Measurements from ENCODE around the gene RIOK1.

The RIOK1 gene

DNA sequence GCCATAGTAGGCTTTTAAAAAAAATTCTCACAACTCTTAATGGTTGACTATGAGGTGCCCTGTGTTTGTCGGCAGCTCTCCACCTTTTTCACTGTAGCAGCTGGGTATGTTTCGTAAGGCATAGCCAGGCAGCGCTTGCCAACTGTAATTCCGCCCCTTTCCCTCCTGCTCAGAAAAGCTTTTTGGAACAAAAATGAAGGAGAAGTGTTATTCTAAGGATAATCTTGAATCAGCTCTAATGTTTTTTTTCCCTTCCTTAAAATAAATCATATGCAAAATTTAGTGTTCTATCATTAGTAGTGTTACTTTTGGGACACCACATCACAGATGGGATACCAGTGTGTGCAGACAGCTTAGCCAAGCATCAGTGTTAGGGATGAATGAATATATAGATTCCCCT lies 21.2 kb downstream of the RIOK1 start:
- DNase-seq, result no peak

DNA sequence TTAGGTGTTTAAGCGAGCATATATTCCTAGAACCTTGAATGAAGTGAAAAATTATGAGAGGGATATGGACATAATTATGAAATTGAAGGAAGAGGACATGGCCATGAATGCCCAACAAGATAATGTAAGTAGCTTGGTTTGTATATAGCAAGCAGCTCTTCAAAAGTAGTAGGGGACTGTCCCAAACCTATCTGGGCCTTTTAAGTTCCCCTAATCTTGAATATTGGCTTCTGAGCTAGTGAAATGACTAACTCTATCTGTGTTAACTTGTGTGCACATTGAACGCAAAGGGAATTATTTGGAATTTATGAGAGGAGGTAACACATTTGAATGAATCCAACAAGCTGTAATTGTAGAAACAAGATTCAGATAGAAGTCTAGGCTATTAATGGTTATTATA lies 21.7 kb downstream of the RIOK1 start:
- no peak for DNase-seq

DNA sequence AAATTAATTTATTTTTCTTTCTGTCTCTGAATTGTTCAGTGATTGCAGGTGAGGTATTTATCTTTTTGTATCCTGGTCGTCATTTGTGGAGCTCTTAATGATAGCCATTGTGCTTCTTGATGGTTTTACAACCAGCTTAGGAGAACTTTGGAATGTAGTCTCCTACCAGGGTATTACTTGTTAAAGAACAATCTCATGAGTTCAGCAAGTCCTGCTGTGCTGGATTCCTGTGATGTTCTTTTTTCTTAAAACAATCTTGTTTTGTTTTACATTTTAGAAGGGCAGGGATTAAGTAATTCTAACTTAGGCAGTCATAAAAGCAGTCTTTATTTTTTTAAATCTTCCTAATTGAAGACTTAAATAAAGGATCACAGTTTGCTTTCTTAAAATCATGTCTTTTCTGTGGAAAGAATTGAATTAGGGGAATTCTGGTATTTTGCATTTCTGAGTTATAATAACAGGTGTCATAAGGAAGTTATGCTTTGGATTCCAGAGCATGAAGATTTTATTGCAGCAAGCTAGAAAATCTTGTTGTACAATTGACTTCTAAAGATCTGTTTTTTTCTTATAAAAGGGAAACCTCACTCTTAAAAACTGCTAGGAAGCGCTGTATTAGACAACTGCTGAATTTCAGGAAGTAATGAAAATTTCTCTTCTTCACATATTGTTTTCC lies 23.7 kb downstream of the RIOK1 start:
- DNase-seq, result no peak

DNA sequence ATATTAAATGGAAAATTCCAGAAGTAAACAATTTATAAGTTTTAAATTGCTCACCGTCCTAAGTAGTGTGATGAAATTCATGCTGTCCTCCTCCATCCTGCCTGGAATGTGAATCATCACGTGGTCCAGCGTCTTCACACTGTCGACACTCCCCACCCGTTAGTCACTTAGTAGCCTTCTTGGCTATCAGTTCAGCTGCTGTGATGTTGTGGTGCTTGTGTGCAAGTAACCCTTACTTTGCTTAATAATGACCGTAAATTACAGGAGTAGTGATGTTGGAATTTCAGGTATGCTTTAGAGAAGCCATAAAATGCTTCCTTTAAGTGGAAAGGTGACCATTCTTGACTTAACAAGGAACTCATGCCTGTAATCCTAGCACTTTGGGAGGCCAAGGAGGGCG lies 25.2 kb downstream of the RIOK1 start:
- no peak for DNase-seq

DNA sequence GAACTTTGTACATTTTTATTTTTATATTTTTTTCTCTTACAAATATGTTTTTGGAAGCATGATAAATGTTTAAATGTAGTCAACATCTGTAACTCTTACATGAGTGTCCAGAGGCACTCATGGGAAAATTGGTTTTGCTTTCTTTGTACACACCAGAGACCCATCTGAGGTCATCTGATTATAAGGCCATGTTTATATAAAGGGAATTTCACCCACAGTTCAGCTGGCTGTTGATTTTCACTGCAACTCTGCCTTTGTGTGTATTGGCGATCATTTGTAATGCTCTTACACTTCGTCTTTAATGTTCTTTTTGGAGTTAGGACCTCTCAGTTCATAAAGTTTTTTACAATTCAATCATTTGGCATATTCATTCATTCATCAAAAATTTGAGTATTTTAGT lies 28.1 kb downstream of the RIOK1 start:
- no peak for DNase-seq

DNA sequence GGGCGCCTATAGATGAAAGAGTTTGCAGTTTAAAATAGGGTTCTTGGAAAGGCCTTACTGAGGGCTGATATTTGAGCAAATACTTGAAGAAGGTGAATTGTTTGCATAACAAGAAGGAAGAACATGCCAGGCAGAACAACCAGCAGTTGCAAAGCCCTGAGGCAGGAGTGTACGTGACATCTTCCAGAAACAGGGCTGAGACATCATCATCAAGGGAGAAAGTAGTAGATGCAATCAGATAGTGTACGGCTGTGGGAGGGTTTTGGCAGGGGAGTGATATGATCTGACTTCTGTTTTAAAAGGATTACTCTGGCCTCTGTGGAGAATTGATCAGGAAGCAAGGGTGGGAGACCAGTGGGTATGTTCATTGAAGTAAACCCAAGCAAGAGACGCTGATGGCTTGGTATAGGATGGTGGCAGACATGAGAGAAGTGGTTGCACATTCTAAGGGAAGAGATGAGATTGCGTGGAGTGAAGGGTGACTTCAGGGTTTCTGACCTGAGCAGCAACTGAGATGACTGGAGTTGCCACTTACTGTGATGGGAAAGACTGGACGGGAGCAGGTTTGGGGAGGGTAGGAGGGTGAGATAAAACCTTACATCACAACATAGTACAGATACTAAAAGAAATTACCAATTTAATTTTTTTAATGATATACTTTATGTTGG lies 28.8 kb downstream of the RIOK1 start:
- no peak for DNase-seq

DNA sequence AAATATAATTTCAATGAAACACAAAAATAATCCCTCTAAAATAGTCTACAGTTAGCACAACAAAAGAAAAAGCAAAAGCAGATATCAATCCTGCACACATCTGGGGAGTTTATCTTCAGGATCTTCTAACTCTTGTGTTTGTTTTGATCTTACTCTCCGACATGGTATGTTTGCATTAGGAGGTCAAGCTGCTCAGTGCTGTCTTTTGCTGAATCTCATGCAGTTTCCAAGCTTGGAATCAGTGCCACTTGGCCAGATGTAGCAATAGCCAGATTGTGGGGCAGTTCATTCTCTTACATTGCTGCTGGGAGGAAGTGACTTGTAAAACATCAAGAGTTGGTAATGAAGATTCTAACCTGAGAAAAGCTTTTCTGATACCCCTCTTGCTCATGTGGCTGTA lies 29.5 kb downstream of the RIOK1 start:
- no peak for DNase-seq

DNA sequence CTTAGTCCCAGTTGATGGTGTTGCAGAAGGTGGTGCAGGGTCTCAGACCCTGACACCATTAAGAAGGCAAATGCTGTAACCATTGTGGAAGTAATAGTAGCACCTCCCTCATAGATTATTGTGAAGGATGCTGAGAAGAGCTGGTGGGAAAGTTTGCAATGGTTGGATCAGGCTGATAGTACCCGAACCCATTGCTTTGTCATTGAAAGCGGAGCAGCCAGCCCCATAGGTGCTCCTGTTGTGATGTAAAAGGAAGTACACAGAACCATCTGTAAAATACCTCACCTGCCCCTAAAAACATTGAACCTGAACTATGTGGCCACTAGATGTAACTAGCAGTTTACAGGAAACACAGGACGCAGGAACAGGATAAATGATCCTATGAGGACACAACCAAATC lies 31.5 kb downstream of the RIOK1 start:
- no peak for DNase-seq

DNA sequence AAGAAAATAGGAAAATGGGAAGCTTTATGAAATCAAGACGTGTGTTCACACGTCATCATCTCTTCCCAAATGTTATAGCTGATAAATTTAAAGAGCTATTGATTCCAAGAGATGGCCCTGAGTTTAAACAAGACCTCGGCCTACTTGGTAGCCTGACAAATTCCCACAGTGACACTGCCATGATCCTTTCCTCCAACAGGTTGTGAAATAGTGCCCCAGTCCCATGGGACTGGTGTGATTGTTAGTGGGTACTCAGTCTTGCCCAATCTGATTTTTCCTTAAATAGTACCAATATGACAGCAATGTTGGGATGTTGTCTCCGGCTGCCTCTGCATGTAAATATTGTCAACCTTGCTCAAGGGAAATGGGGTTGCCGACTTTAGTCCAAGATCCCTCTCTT lies 34.5 kb downstream of the RIOK1 start:
- no peak for DNase-seq

DNA sequence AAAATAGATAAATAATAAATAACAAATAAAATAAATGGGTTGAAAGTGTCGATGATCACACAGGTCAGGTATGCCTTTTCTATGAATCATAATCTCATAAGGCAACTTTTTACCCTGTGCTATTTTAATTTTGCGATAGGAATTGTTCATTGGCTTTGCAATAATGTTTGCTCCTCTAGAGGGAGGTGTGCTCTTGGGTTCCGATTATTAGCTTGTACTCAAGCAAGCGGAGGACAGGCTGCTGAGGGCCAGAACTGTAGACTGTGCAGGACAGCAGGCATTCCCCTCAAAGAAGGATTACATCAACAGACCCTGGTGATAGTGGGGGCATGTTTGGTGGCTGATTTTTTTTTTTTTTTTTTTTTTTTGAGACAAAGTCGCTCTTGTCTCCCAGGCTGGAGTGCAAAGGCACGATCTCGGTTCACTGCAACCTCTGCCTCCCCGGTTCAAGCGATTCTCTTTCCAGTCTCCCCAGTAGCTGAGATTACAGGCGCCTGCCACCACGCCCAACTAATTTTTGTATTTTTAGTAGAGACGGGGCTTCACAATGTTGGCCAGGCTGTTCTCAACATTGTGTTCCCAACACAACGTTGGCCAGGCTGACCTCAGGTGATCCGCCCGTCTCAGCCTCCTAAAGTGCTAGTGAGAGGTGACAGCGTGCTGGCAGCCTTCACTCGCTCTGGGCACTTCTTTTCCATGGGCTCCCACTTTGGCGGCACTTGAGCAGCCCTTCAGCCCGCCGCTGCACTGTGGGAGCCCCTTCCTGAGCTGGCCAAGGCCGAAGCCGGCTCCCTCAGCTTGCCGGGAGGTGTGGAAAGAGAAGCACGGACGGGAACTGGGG lies 35.6 kb downstream of the RIOK1 start:
- peak; percentile 56 for DNase-seq

DNA sequence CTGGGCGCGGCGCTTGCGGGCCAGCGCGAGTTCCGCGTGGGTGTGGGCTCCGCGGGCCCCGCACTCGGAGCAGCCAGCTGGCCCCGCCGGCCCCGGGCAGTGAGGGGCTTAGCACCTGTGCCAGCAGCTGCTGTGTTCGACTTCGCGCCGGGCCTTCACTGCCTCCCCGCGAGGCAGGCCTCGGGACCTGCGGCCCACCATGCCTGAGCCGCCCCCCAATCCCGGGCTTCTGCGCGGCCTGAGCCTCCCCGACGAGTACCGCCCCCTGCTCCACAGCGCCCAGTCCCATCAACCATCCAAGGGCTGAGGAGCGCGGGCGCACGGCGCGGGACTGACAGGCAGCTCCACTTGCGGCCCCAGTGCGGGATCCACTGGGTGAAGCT lies 36.2 kb downstream of the RIOK1 start:
- no peak for DNase-seq

DNA sequence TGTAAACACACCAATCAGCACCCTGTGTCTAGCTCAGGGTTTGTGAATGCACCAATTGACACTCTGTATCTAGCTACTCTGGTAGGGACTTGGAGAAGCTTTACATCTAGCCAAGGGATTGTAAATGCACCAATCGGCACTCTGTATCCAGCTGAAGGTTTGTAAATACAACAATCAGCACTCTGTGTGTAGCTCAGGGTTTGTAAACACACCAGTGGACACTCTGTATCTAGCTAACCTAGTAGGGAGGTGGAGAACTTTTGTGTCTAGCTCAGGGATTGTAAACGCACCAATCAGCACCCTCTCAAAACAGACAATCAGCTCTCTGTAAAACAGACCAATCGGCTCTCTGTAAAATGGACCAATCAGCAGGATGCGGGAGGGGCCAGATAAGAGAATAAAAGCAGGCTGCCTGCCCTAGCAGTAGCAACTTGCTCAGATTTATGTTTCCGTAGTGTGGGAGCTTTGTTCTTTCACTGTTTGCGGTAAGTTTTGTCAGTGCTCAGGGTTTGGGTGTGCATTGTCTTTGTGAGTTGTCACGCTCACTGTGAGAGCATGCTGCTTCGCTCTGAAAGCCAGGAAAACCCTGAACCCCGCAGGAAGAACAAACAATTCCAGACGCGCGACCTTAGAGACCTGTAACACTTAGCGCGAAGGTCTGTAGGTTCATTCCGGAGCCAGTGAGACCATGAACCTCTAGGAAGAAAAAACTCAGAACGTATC lies 37.0 kb downstream of the RIOK1 start:
- no peak for DNase-seq

DNA sequence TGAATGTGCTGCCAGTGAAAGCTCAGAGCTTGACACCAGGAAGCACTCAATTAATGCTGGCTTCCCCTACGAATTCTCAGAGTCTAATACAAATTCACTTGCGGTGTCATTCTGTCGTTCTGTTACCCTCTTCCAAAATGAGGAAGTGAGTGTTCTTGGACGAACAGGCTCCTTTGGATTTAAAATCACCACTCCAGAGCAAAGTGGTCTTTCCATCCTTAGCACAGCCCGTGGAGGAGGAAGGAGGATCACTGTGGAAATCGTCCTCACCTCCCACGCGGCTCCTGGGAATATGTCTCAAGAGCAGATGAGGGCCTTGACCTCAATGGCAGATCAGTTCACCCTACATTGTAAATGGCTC lies 41.7 kb downstream of the RIOK1 start:
- no peak for DNase-seq

DNA sequence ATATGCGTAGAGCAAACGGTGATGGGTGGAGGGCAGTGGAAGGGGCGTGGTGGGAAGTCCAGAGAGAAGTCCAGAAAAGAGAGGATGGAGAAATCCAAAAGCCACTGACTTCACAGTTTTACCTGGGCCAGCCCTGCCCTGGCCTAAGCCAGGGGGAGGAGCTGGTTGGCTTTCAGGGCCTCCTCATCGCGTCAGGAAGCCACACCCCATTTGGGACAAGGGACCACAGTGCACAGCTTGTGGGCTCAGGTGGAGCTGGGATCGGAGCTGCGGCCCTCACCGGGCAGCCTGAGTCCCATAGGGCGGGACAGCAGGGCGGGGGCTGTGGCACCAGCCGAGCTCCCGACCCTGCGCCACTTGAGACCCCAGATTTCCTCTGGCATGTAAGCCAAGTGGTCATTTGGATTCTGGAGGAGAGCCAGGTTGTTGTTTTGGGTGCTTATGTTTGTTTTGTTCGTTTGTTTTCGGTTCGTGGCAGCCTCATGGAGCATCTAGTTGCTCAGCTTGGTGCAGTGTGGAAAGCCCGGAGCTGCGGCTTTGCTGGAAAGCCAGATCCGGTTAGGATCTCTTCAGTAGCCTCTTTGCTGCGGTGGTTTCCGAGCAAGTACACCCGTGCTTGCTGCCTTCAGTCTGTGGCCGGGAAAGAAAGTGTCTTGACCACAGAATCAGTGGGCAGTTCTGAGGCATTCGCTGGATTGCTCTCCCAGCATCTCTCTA lies 42.2 kb downstream of the RIOK1 start:
- no peak for DNase-seq

DNA sequence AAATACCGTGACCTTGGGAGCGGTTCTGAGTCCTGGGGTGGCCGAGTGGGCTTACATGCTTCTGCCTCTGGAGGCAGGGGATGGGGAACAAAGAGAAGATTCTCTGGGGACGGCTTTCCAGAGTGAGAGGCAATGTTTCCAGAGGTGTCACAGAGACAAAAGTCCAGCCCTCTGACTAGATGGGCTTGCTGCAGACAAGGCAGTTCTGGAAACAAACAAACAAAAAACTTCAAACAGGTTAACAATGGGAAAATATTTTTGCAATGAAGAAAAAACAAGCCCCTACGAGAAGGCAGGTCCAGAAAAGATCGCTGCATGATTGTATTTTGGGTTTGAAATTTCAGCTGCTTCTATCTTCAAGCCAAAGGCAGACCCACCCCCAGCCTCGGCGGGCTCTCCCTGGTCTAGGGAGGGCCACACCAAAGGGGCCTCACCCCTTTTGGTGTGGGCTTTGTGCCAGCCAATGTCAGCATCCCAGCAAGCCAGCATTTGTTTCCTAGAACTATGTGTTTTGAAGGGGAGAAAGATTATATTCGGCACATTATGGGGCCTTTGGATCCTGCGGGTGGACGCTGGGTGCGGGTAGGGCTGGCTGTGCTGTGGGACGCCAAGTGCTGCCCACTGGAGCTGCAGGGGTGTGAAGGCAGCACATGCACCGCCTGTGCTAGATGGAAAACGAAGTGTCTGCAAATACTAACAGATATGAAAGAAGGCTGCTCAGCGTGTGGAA lies 42.9 kb downstream of the RIOK1 start:
- no peak for DNase-seq

DNA sequence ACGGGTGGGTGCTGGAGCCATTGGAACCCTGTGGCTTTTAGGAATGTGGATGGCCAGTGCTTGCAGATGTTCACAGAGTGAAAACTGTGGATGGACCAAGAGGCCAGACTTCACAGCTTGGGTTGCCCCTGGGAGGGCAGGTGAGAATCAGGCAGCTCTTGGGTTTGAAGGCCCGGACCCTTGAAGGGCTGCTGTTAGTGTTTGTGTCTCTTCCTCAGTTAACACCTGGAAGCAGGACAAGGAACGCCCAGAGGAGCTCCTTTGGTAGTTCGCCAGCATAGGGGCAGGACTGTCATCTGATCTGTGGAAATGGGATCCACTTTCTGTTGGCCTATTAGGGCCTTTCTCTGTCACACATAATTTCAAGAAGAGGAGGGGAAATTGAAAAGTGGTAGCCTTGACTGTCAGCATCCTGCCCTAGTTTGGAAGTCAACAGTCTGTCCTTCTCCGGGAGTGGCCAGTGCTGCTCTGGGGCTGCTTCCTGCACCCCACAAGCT lies 43.6 kb downstream of the RIOK1 start:
- DNase-seq, result peak; percentile 15

DNA sequence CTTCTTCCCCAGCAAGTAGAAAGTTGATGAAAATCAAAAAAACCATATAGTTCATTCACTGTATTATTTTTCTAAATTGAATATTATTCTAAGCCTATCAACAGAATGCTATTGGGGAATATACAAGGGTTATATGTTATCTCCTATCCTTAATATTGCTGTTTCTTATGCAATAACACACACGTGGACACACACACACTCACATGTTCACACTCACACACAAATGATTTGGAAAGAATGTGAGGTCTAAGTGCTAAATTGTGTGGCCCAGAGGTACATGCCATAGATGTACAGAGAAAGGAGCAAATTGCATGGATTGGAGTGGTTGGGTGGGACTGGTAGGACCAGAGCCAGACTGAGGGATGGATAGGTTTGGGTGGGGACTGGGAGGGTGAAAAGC lies 45.1 kb downstream of the RIOK1 start:
- no peak for DNase-seq

DNA sequence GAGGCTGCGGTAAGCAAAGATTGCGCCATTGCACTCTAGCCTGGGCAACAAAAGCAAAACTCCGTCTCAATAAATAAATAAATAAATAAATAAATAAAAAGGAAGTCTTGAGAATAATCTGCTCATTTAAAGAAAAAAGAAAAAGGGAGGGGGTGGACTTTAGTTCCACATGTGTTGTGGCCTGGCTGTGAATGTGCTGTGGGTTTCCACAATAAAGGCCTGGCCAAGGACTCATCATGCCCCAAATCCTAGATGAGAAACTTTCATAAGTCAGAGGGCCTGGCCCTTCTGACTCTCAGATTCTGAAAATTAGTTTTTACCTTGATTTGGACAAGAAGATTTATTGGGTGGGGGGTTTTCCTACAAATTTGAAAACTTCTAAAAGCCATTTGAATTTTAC lies 48.4 kb downstream of the RIOK1 start:
- DNase-seq, result no peak

DNA sequence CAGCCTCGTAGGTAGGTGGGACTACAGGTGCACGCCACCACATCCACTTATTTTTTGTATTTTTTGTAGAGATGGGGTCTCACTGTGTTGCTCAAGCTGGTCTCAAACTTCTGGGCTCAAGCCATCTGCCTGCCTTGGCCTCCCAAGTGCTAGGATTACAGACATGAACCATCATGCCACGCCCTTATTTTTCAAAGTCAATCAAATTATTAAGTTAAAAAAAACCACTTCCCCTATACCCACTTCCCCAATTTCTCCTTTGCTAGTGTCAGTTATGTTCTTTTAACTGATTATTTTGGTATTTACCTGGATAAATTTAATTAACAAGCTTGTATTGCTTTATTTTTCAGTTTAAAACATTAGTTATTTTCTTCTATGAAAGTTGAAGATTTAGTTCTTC lies 49.6 kb downstream of the RIOK1 start:
- DNase-seq, result no peak

DNA sequence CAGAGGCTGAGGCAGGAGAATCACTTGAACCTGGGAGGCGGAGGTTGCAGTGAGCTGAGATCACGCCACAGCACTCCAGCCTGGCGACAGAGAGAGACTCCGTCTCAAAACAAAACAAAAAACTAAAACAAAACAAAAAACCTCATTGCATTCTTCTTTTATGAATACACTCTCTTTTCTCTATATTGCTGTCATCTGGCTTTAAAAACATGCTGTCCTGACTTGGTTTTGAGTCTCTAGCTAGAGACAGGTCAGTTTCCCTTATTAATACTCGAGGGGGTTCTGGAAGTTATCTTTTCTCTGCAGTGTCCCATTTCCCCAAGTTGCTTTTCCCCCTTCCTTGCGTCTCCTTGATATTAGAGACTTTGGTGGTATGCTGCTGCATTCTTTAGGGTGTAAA lies 50.9 kb downstream of the RIOK1 start:
- DNase-seq, result no peak

DNA sequence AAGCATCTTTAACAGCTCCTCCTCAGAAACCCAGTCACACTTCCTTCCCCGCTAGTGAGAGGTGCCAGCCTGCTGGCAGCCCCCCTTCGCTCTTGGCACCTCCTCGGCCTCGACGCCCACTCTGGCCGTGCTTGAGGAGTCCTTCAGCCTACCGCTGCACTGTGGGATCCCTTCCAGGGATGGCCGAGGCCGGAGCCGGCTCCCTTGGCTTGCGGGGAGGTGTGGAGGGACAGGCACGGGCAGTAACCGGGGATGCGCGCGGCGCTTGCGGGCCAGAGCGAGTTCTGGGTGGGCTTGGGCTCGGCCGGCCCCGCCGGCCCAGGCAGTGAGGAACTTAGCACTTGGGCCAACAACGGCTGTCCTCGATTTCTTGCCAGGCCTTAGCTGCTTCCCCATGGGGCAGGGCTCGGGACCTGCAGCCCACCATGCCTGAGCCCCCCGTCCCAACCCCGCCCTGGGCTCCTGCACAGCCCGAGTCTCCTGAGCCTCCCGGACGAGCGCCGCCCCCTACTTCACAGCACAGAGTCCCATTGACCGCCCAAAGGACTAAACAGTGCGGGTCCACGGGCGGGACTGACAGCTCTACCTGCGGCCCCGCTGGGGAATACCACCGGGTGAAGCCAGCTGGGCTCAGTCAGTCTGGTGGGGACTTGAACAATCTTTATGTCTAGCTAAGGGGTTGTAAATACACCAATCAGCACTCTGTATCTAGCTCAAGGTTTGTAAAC lies 51.6 kb downstream of the RIOK1 start:
- DNase-seq, result no peak
